GM10266 (cell line): ENCODE data around the gene POLR1G.
A peak's percentile ranks its signal among the peaks of the same experiment; 100 is the strongest.

ENCODE experiments used
- DNase-seq: peaks from one replicate; pipeline ENCODE4 v3.0.0; 2012; ENCODE audit errors: extremely low spot score
- CTCF ChIP-seq: IDR thresholded peaks from 2 replicates; pipeline ENCODE4 v1.5.1; 2012; ENCODE audit warnings: mild to moderate bottlenecking, low read depth; ENCODE audit not compliant: control insufficient read depth, insufficient read depth; ENCODE audit errors: missing control alignments

Gene POLR1G

DNA sequence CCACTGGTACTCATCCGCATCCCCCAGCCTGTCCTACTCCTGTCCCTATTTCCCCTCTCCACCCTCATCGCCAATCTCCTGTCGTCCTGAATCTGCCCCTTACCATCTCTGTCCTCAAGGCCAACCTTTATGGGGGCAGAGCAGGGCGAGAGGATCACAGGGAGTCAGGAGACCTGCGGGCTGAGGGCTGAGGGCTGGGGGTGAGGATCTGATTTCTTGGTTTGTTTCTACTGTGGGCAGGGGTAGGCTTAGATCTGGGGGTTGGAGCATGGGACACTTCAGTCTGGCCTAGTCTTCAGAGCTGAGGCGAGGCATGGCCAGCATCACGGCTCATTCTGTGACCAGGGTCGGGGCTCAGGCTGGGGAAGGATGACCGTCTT is 33.8 kb downstream of the POLR1G start:
- no peak for DNase-seq
- TF ChIP-seq CTCF = no peak

DNA sequence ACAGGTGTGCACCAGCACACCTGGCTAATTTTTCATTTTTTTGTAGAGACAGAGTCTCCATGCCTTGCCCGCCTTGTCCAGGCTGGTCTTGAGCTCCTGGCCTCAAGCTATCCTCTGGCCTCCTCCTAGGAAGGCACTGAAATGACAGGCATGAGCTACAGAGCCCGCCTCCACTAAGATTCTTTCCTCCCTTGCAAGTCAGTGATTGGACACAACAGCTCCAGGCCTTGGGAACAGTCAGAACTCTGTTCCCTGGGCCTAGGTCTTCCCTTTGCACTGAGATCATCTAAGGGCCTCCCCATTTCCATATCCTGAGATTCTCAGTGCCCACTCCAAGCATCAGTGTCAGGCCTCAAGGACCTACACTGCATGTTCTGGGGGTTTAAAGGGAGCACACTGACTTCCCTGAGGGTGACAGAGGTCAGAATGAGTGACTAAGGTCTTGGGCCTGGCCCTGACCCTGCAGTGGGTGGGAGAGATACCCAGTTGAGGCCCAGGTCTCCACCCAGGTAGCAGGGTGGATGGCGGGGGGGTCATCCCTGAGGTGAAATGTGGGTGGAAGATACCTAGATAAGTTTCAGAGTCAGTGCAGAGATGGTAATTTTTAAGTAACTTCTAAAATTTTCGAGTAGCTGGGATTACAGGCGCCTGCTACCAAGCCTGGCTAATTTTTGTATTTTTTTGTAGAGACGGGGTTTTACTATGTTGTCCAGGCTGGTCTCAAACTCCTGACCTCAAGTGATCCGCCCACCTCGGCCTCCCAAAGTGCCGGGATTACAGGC is 34.6 kb downstream of the POLR1G start:
- DNase-seq = no peak
- no peak for TF ChIP-seq CTCF

GRCh38 chr19:45442408-45442777 is 35.9 kb downstream of the POLR1G start:
- no peak for DNase-seq
- TF ChIP-seq CTCF = no peak

DNA sequence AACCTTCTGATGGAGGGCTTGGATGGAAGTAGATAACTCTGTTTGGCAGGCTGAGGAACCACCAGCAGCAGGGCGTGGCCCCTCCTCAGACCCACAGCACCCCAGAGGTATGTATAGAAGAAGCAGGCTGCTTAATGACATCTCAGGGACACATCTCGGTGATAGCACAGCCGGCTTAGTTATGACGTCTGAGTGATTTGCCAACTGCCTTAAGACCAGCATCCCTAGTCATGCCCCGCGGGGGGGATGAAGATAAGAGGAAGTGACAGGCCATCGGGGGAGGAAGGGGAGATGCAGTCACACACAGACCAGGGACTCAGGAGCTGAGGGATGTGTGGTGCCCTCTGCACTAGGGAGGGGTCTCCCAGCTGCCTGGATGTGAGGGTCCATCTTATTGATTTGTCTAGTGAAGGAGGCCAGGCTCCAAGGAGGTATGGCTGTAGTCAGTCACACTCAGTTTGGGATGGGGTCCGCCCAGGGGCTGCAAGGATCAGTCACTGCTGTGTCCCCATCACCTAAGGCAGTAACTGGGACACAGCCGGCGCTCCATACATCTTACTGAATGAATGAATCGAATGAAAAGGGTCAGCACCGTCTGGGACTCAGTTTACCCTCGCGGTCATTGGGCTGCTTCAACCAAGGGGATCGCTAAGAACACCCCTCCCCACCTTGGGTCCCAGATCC is 36.5 kb downstream of the POLR1G start:
- TF ChIP-seq CTCF = no peak
- DNase-seq = peak; percentile 47

- TF ChIP-seq CTCF = no peak
- peak; percentile 85 for DNase-seq
These were observed 37.2 kb downstream of the POLR1G start for GRCh38 chr19:45443462-45444317.

DNA sequence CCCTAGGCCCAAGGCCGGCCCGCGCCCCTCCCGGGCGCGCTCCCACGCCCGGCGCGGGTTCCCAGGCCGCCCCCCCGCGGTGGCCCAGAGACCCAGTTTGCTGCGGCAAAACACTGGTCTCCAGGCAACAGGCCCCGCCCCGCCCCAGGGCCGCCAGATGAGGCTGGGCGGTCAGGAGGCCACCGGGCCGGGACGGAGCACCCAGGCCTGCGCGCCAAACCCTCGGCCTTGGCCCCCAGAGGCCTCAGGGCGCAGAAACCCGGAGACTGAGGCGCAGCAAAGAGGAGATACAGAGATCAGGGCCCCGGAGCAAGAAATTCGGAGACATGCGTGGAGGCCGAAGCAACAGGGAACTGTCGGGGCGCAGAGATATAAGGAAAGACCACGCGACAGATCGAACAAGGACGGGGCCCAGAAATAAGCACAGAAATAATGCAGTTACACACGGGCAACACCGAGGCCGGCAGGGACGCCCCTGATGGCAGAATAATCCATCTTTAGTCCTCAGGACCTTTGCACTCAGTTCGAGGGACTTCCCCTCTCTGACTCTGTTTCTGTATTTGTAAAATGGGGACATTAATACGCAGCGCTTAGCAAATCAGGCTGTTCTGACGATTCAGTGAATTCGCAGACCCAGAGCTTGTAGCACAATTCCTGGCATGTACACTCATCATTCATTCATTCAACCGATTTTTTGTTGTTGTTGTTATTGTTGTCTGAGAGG is 38.0 kb downstream of the POLR1G start:
- peak; percentile 96 for DNase-seq
- TF ChIP-seq CTCF = peak; percentile 34
